ENCODE data around the gene PDXK.

GRCh38 chr21:43801006-43801783 is 82.3 kb downstream of the PDXK start:
- no peak for TF ChIP-seq CTCF (IDR thresholded peaks at IDR 0.05; ENCODE audit: insufficient read depth, low read length, poor library complexity, severe bottlenecking)
- TF ChIP-seq EZH2phosphoT487 (conservative IDR thresholded peaks at IDR 0.05; ENCODE audit: low read length), result no peak
